GM21381 (cell line): ENCODE results near the gene LRRC9.
"Not testable (repeated sequence)": the region's sequence is repeated elsewhere in the genome, so short reads cannot be mapped to it uniquely, and the experiment has no call there.

Experiments
- ATAC-seq: cut with Tn5 transposase; IDR thresholded peaks from one replicate; pipeline ENCODE4 v1.9.1; 2021; ENCODE audit warnings: mild to moderate bottlenecking, moderate library complexity; ENCODE audit not compliant: unreplicated experiment

LRRC9 gene

GRCh38 chr14:59952141-59952540, 32.2 kb downstream of the LRRC9 start:
- not testable (repeated sequence) for ATAC-seq

GRCh38 chr14:59957890-59958289, 37.9 kb downstream of the LRRC9 start:
- not testable (repeated sequence) for ATAC-seq

GRCh38 chr14:59959668-59960067, 39.7 kb downstream of the LRRC9 start:
- no peak for ATAC-seq

GRCh38 chr14:59961518-59962062, 41.6 kb downstream of the LRRC9 start:
- peak; percentile 53 for ATAC-seq

- peak; percentile 6 for ATAC-seq
Measured at GRCh38 chr14:59964251-59965007, 44.5 kb downstream of the LRRC9 start.

- ATAC-seq = no peak
Measured at GRCh38 chr14:59969319-59969718, 49.4 kb downstream of the LRRC9 start.

GRCh38 chr14:59981564-59981963, 61.6 kb downstream of the LRRC9 start:
- ATAC-seq = no peak

- ATAC-seq = no peak
Measured at GRCh38 chr14:59983048-59983447, 63.1 kb downstream of the LRRC9 start.

- no peak for ATAC-seq
Measured at GRCh38 chr14:59986556-59987059, 66.7 kb downstream of the LRRC9 start.

- ATAC-seq = no peak
Measured at GRCh38 chr14:59997449-59997848, 77.5 kb downstream of the LRRC9 start.

GRCh38 chr14:59997966-59998365, 78.0 kb downstream of the LRRC9 start:
- no peak for ATAC-seq

GRCh38 chr14:59998564-59998963, 78.6 kb downstream of the LRRC9 start:
- ATAC-seq = no peak

GRCh38 chr14:60002819-60003492, 83.0 kb downstream of the LRRC9 start:
- ATAC-seq = no peak

GRCh38 chr14:60003991-60004390, 84.0 kb downstream of the LRRC9 start:
- ATAC-seq = no peak

- no peak for ATAC-seq
Measured at GRCh38 chr14:60008042-60008441, 88.1 kb downstream of the LRRC9 start.

GRCh38 chr14:60010263-60010662, 90.3 kb downstream of the LRRC9 start:
- not testable (repeated sequence) for ATAC-seq

GRCh38 chr14:60014402-60014801, 94.5 kb downstream of the LRRC9 start:
- no peak for ATAC-seq

GRCh38 chr14:60021619-60022018, 101.7 kb downstream of the LRRC9 start:
- no peak for ATAC-seq

GRCh38 chr14:60025571-60025970, 105.6 kb downstream of the LRRC9 start:
- no peak for ATAC-seq

- no peak for ATAC-seq
Measured at GRCh38 chr14:60035177-60035576, 115.2 kb downstream of the LRRC9 start.

GRCh38 chr14:60047976-60048375, 128.0 kb downstream of the LRRC9 start:
- ATAC-seq = not testable (repeated sequence)

GRCh38 chr14:60051721-60052221, 131.8 kb downstream of the LRRC9 start:
- ATAC-seq = no peak
